NCI-H2196 treated with DMSO at 0.1 percent for 48 hours (cell line): ENCODE data around the gene ABLIM3.

Source experiments
- DNase-seq: peaks from one replicate; lab custom pipeline; 2025; ENCODE audit not compliant: unreplicated experiment; lab: John Stamatoyannopoulos, UW

Gene ABLIM3

GRCh38 chr5:149278451-149279210, 137.3 kb downstream of the ABLIM3 start:
- DNase-seq: no peak

- no peak for DNase-seq
Observed at GRCh38 chr5:149279661-149280060, 138.4 kb downstream of the ABLIM3 start.

- no peak for DNase-seq
Observed at GRCh38 chr5:149280124-149280523, 138.8 kb downstream of the ABLIM3 start.

GRCh38 chr5:149280802-149281201, 139.5 kb downstream of the ABLIM3 start:
- no peak for DNase-seq

GRCh38 chr5:149282027-149282965, 141.0 kb downstream of the ABLIM3 start:
- no peak for DNase-seq

GRCh38 chr5:149282966-149283332, 141.7 kb downstream of the ABLIM3 start:
- no peak for DNase-seq

GRCh38 chr5:149283626-149284480, 142.6 kb downstream of the ABLIM3 start:
- DNase-seq: peak; percentile 42

GRCh38 chr5:149284501-149284900, 143.2 kb downstream of the ABLIM3 start:
- DNase-seq: no peak

GRCh38 chr5:149285153-149285552, 143.9 kb downstream of the ABLIM3 start:
- DNase-seq: no peak

GRCh38 chr5:149288436-149288835, 147.1 kb downstream of the ABLIM3 start:
- no peak for DNase-seq

- no peak for DNase-seq
Observed at GRCh38 chr5:149289301-149289700, 148.0 kb downstream of the ABLIM3 start.

GRCh38 chr5:149294872-149295829, 153.9 kb downstream of the ABLIM3 start:
- no peak for DNase-seq

GRCh38 chr5:149297340-149298025, 156.2 kb downstream of the ABLIM3 start:
- no peak for DNase-seq

GRCh38 chr5:149298163-149298562, 156.9 kb downstream of the ABLIM3 start:
- DNase-seq: no peak

- no peak for DNase-seq
Observed at GRCh38 chr5:149298842-149299404, 157.6 kb downstream of the ABLIM3 start.

GRCh38 chr5:149299451-149300054, 158.3 kb downstream of the ABLIM3 start:
- no peak for DNase-seq

- DNase-seq: no peak
Observed at GRCh38 chr5:149300441-149300840, 159.1 kb downstream of the ABLIM3 start.

- no peak for DNase-seq
Observed at GRCh38 chr5:149301049-149301743, 159.9 kb downstream of the ABLIM3 start.
